Skeletal muscle satellite cell (primary cell): ENCODE measurements around the gene PPP6R3. TPM values are rescaled to one million over a fixed set of nuclear protein-coding genes. Genes with fewer than 3 reads are reported as not detected.

Experiments used
- H3K27me3 ChIP-seq: 2 replicates; pipeline ENCODE4 v1.7.0; 2013; ENCODE audit warnings: low read length; ENCODE audit not compliant: control insufficient read depth, insufficient read depth
- H3K36me3 ChIP-seq: 2 replicates; pipeline ENCODE4 v1.7.0; 2013; ENCODE audit warnings: mild to moderate bottlenecking, control low read depth, low read length; ENCODE audit not compliant: insufficient read depth
- H3K4me1 ChIP-seq: 2 replicates; pipeline ENCODE4 v1.7.0; 2013; ENCODE audit warnings: low read length; ENCODE audit not compliant: control insufficient read depth, insufficient read depth
- H3K4me2 ChIP-seq: 2 replicates; pipeline ENCODE4 v1.7.0; 2013; ENCODE audit warnings: mild to moderate bottlenecking, low read length
- H3K4me3 ChIP-seq: 2 replicates; pipeline ENCODE4 v1.7.0; 2013; ENCODE audit warnings: low read length
- H3K9ac ChIP-seq: 2 replicates; pipeline ENCODE4 v1.7.0; 2013; ENCODE audit warnings: mild to moderate bottlenecking, low read depth, low read length, moderate library complexity
- H3K9me3 ChIP-seq: replicated peaks from 2 replicates; pipeline ENCODE4 v1.7.0; 2013; ENCODE audit warnings: mild to moderate bottlenecking, control low read depth, low read length
- total RNA-seq: library from RNA; depleted of rRNA; stranded (reverse); fragments of >200 nt; gene quantifications from 2 replicates; pipeline ENCODE4 v1.2.3, GENCODE V29; 2012; rRNA removed

The PPP6R3 gene, protein sequence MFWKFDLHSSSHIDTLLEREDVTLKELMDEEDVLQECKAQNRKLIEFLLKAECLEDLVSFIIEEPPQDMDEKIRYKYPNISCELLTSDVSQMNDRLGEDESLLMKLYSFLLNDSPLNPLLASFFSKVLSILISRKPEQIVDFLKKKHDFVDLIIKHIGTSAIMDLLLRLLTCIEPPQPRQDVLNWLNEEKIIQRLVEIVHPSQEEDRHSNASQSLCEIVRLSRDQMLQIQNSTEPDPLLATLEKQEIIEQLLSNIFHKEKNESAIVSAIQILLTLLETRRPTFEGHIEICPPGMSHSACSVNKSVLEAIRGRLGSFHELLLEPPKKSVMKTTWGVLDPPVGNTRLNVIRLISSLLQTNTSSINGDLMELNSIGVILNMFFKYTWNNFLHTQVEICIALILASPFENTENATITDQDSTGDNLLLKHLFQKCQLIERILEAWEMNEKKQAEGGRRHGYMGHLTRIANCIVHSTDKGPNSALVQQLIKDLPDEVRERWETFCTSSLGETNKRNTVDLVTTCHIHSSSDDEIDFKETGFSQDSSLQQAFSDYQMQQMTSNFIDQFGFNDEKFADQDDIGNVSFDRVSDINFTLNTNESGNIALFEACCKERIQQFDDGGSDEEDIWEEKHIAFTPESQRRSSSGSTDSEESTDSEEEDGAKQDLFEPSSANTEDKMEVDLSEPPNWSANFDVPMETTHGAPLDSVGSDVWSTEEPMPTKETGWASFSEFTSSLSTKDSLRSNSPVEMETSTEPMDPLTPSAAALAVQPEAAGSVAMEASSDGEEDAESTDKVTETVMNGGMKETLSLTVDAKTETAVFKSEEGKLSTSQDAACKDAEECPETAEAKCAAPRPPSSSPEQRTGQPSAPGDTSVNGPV
- 77.5 and 94.0 TPM in 2 replicates for total RNA-seq

- H3K27me3 ChIP-seq: peaks cover under 1% of the 10 kb centered on the region
- H3K9me3 ChIP-seq: no peaks in the 10 kb centered on the region
- peaks cover 20% of the 10 kb centered on the region for H3K4me1 ChIP-seq
- H3K36me3 ChIP-seq: no peaks in the 10 kb centered on the region
- H3K9ac ChIP-seq: peak within 1 kb of the TSS; percentile 95
- peak within 1 kb of the TSS; percentile 86 for H3K4me3 ChIP-seq
- peak within 1 kb of the TSS; percentile 94 for H3K4me2 ChIP-seq
Observed at GRCh38 chr11:68460741-68461574, at the start of gene PPP6R3. TSS of gene PPP6R3 (plus strand) at chr11:68460752. CDS start at chr11:68537665, 76,913 bp downstream.

GRCh38 chr11:68411501-68411991 is 49.0 kb upstream of the PPP6R3 start:
- Histone ChIP-seq H3K4me3 (no peak overlapping the region), H3K27me3 (no peaks in the 10 kb centered on the region), H3K36me3 (peaks cover 30% of the 10 kb centered on the region), H3K4me1 (peaks cover 8% of the 10 kb centered on the region), H3K4me2 (no peak overlapping the region), H3K9ac (no peak overlapping the region), H3K9me3 (no peaks in the 10 kb centered on the region)

DNA sequence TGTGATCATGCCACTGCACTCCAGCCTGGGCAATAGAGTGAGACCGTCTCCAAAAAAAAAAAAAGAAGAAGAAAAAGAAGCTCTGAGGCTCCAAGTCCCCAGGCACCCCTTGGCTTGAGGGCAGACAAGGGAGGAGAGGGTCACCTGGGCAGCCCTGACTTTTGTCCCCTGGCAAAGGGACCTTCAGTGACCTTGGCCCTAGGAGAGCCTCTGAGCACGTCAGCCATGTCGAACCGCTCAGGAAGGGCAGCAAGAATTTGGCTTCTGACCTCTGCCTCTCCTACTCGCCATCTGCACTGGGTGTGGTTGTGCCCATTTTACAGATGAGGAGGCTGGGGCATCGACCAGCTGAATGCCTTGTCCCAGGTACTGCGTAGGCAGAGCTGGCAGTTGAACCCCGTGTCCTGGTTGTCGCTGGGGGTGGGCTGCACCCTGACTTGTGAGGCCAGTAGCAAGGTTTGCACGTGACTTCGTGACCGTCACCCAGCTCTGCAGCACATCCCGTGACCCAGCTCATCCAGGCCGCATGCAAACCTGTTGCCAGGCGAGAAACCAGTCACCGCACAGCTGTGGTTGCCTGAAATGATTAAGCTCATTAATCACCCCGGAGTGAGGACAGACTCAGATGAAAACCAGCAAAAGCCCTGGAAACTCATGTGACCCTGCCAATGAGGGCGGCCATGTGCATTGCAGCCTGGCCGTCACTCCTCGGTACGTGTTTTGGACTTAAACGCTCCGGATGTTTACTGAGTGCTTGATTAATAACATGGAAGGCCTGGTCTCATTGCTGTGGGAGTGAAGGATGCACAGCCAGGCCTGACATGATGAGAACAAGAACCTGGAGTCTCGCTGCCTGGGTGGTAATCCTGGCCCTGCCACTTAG is 47.7 kb upstream of the PPP6R3 start:
- peaks cover 8% of the 10 kb centered on the region for H3K4me1 ChIP-seq
- no peaks in the 10 kb centered on the region for H3K9me3 ChIP-seq
- H3K9ac ChIP-seq: no peak overlapping the region
- H3K4me3 ChIP-seq: no peak overlapping the region
- no peaks in the 10 kb centered on the region for H3K27me3 ChIP-seq
- no peak overlapping the region for H3K4me2 ChIP-seq
- H3K36me3 ChIP-seq: peaks cover 27% of the 10 kb centered on the region

DNA sequence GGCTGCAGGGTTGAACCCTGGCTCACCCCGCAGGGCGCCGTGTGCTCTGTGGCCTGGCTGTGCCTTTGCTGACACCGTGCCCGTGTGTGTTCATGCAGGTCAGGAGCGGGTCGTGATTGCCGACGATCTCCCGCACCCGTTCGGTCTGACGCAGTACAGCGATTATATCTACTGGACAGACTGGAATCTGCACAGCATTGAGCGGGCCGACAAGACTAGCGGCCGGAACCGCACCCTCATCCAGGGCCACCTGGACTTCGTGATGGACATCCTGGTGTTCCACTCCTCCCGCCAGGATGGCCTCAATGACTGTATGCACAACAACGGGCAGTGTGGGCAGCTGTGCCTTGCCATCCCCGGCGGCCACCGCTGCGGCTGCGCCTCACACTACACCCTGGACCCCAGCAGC is 47.0 kb upstream of the PPP6R3 start:
- no peak overlapping the region for H3K4me3 ChIP-seq
- H3K4me1 ChIP-seq: peaks cover 8% of the 10 kb centered on the region
- peaks cover 27% of the 10 kb centered on the region for H3K36me3 ChIP-seq
- H3K4me2 ChIP-seq: no peak overlapping the region
- no peak overlapping the region for H3K9ac ChIP-seq
- H3K9me3 ChIP-seq: no peaks in the 10 kb centered on the region
- H3K27me3 ChIP-seq: no peaks in the 10 kb centered on the region

DNA sequence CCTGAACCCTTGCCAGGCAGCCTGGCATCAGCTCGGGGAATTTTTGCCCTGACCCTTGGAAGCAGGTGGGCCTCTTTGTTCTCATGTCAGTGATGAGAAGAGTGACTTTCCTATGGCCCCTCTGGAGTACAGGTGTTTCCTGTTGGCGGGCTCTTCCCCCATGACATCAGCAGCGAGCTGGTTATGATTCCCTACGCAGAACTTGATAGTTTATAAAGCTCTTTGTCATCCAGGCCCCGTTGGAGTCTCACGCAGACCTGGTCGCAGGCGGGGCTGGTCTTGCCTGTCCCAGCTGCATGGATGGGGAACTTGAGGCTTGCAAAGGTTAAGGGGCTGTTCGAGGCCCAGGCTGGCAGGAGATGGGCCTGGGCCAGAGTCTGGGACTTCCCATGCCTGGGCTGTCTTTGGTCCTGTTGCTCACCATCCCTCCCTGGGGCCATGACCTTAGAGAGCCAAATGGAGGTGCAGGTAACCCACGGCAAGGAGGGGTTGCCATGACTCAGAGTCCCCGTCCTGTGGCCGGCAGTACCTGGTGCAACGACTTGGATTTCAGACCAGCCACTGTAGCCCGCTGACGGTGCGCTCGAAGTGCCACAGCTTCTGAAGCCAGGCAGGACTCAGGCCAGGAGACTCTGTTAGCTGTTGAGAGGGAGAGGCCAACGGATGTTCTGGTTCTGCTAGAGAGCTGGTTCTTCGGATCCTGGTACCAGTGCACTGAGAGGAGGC is 45.9 kb upstream of the PPP6R3 start:
- H3K9me3 ChIP-seq: no peaks in the 10 kb centered on the region
- H3K4me1 ChIP-seq: peaks cover 8% of the 10 kb centered on the region
- peaks cover 27% of the 10 kb centered on the region for H3K36me3 ChIP-seq
- H3K4me2 ChIP-seq: no peak overlapping the region
- no peaks in the 10 kb centered on the region for H3K27me3 ChIP-seq
- H3K4me3 ChIP-seq: no peak overlapping the region
- no peak overlapping the region for H3K9ac ChIP-seq

GRCh38 chr11:68416070-68416578 is 44.4 kb upstream of the PPP6R3 start:
- peaks cover 23% of the 10 kb centered on the region for H3K36me3 ChIP-seq

GRCh38 chr11:68418648-68419047 is 41.9 kb upstream of the PPP6R3 start:
- Histone ChIP-seq H3K4me3 (no peak overlapping the region), H3K27me3 (no peaks in the 10 kb centered on the region), H3K36me3 (peaks cover 9% of the 10 kb centered on the region), H3K9me3 (no peaks in the 10 kb centered on the region), H3K4me1 (no peaks in the 10 kb centered on the region), H3K9ac (no peak overlapping the region), H3K4me2 (no peak overlapping the region)

More at GRCh38 chr11:68416070-68416578, 44.4 kb upstream of the PPP6R3 start:
- H3K4me3 ChIP-seq: no peak overlapping the region
- H3K9ac ChIP-seq: no peak overlapping the region
- H3K27me3 ChIP-seq: no peaks in the 10 kb centered on the region
- H3K4me1 ChIP-seq: peaks cover 8% of the 10 kb centered on the region
- no peaks in the 10 kb centered on the region for H3K9me3 ChIP-seq
- H3K4me2 ChIP-seq: no peak overlapping the region

- H3K36me3 ChIP-seq: no peaks in the 10 kb centered on the region
- H3K9me3 ChIP-seq: no peaks in the 10 kb centered on the region
- H3K27me3 ChIP-seq: no peaks in the 10 kb centered on the region
- no peaks in the 10 kb centered on the region for H3K4me1 ChIP-seq
- no peak overlapping the region for H3K4me2 ChIP-seq
- H3K4me3 ChIP-seq: no peak overlapping the region
- H3K9ac ChIP-seq: no peak overlapping the region
Observed at GRCh38 chr11:68420171-68420570, 40.4 kb upstream of the PPP6R3 start.

DNA sequence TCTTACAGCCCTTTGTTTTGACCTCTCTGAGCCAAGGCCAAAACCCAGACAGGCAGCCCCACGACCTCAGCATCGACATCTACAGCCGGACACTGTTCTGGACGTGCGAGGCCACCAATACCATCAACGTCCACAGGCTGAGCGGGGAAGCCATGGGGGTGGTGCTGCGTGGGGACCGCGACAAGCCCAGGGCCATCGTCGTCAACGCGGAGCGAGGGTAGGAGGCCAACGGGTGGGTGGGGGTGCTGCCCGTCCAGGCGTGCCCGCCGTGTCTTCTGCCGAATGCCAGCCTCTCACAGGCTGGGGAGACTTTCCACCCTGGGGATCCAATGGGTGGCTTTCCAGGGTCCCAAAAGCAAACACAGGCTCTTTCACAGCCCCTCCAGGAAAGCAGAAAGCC is 37.1 kb upstream of the PPP6R3 start:
- Histone ChIP-seq H3K27me3 (no peaks in the 10 kb centered on the region), H3K36me3 (peaks cover 11% of the 10 kb centered on the region), H3K4me3 (no peak overlapping the region), H3K4me1 (no peaks in the 10 kb centered on the region), H3K9me3 (no peaks in the 10 kb centered on the region), H3K4me2 (no peak overlapping the region), H3K9ac (no peak overlapping the region)
